Esophagus squamous epithelium (tissue), 4 donors: ENCODE results near the gene SPACA4.

Experiments
- CTCF ChIP-seq, 6 experiments: fragments of 450-650 bp in 4 of 6; fragments of 200-600 bp in 2 of 6; sonication (generic) in 2 of 6; IDR thresholded peaks; one replicate each; pipeline ENCODE4 v1.5.1; 2016 to 2019; ENCODE audit warnings: antibody characterized with exemption in 6 of 6, mild to moderate bottlenecking in 4 of 6, moderate library complexity in 4 of 6
- POLR2A ChIP-seq, 4 donors: fragments of 450-650 bp; IDR thresholded peaks; one replicate each; pipeline ENCODE4 v1.6.1; 2017; ENCODE audit warnings: antibody characterized with exemption in 4 of 4, mild to moderate bottlenecking in 4 of 4, moderate library complexity in 3 of 4

GRCh38 chr19:48616491-48617056 lies 10.0 kb downstream of the SPACA4 start:
- TF ChIP-seq CTCF (IDR thresholded peaks at IDR 0.05) (no peak), POLR2A (IDR thresholded peaks at IDR 0.05) (no peak)
